Smooth muscle cell (in vitro differentiated cells): ENCODE data around the gene RNF5. TPM values are rescaled to one million over a fixed set of nuclear protein-coding genes. Genes with fewer than 3 reads are reported as not detected.

Experiments used
- DNase-seq: peaks from one replicate; lab custom pipeline; 2025; ENCODE audit not compliant: unreplicated experiment; lab: John Stamatoyannopoulos, UW
- H2AFZ ChIP-seq: fragments of 200-600 bp; sonication (generic); 2 replicates; pipeline ENCODE4 v1.6.0; 2016; ENCODE audit warnings: antibody characterized with exemption, low read depth, mild to moderate bottlenecking
- H3F3A ChIP-seq: fragments of 200-600 bp; sonication (generic); 2 replicates; pipeline ENCODE4 v1.6.0; 2017; ENCODE audit warnings: antibody characterized with exemption, low read depth
- H3K27ac ChIP-seq: fragments of 200-600 bp; sonication (generic); 2 replicates; pipeline ENCODE4 v1.5.1; 2016; ENCODE audit warnings: low read depth, mild to moderate bottlenecking
- H3K27me3 ChIP-seq: fragments of 200-600 bp; sonication (generic); 2 replicates; pipeline ENCODE4 v1.6.1; 2016; ENCODE audit warnings: low read depth, mild to moderate bottlenecking
- H3K36me3 ChIP-seq: fragments of 200-600 bp; sonication (generic); 2 replicates; pipeline ENCODE4 v1.5.1; 2016; ENCODE audit warnings: low read depth
- H3K4me1 ChIP-seq: fragments of 200-600 bp; sonication (generic); 2 replicates; pipeline ENCODE4 v1.5.1; 2016; ENCODE audit warnings: low read depth
- H3K4me2 ChIP-seq: fragments of 200-600 bp; sonication (generic); 2 replicates; pipeline ENCODE4 v1.6.0; 2016; ENCODE audit warnings: mild to moderate bottlenecking
- H3K4me3 ChIP-seq: fragments of 200-600 bp; sonication (generic); 2 replicates; pipeline ENCODE4 v1.5.1; 2016; ENCODE audit warnings: mild to moderate bottlenecking
- H3K79me2 ChIP-seq: fragments of 200-600 bp; sonication (generic); 2 replicates; pipeline ENCODE4 v1.6.0; 2016; ENCODE audit warnings: low read depth, mild to moderate bottlenecking
- H3K9ac ChIP-seq: fragments of 200-600 bp; sonication (generic); 2 replicates; pipeline ENCODE4 v1.6.0; 2016; ENCODE audit warnings: low read depth
- H3K9me3 ChIP-seq: fragments of 200-600 bp; sonication (generic); replicated peaks from 2 replicates; pipeline ENCODE4 v1.5.1; 2016; ENCODE audit warnings: low read depth
- H4K20me1 ChIP-seq: fragments of 200-600 bp; sonication (generic); 2 replicates; pipeline ENCODE4 v1.6.0; 2016; ENCODE audit warnings: low read depth
- WGBS: methylation state at CpG from one replicate; pipeline ENCODE4 v1.1.7; 2016; ENCODE audit warnings: low lambda C conversion rate; 5-methylcytosine and 5-hydroxymethylcytosine counted together
- polyA plus RNA-seq: library from polyadenylated mRNA; unstranded; fragments of >200 nt; fragmentation: Nextera tagmentation; extraction: Ambion mirVana; gene quantifications from 2 replicates; pipeline ENCODE4 v1.2.1, GENCODE V29; 2016
- total RNA-seq: library from RNA; depleted of rRNA; stranded (reverse); fragments of >200 nt; gene quantifications from 2 replicates; pipeline ENCODE4 v1.2.3, GENCODE V29; 2014
- TF ChIP-seq, protein P1 (sequence below): fragments of 200-600 bp; sonication (generic); IDR thresholded peaks from 2 replicates; pipeline ENCODE4 v1.5.1; 2017; ENCODE audit warnings: borderline replicate concordance, mild to moderate bottlenecking, antibody characterized with exemption; ENCODE audit not compliant: insufficient read depth, poor library complexity, severe bottlenecking

RNF5 gene
- total and polyA plus RNA-seq, 2 experiments from 2014 or later = 49.3 to 75.9 TPM

DNA sequence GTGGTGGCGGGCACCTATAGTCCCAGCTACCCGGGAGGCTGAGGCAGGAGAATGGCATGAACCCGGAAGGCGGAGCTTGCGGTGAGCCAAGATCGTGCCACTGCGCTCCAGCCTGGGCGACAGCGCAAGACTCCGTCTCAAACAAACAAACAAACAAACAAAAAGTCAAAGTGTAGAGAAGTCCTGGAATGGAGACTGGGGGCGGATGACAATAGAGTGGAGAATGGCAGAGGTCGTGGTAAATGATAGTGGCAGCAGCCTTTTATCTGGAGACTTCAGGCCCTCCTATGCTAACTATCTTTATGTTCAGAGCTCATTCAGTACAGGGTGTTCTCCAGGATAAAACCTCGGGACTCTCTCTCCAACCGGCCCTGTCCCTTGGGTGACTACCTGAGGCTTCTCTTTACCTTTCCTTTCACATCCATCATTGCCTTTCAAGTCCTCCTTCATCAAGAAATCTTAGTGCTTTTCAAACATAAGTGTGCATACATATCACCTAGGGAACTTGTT, 46.7 kb upstream of the RNF5 start:
- no peak overlapping the region for H3K9ac ChIP-seq
- H3K9me3 ChIP-seq = no peaks in the 10 kb centered on the region
- no peak for DNase-seq
- no peaks in the 10 kb centered on the region for H3K36me3 ChIP-seq
- no peaks in the 10 kb centered on the region for H3K27me3 ChIP-seq
- TF ChIP-seq, protein P1, sequence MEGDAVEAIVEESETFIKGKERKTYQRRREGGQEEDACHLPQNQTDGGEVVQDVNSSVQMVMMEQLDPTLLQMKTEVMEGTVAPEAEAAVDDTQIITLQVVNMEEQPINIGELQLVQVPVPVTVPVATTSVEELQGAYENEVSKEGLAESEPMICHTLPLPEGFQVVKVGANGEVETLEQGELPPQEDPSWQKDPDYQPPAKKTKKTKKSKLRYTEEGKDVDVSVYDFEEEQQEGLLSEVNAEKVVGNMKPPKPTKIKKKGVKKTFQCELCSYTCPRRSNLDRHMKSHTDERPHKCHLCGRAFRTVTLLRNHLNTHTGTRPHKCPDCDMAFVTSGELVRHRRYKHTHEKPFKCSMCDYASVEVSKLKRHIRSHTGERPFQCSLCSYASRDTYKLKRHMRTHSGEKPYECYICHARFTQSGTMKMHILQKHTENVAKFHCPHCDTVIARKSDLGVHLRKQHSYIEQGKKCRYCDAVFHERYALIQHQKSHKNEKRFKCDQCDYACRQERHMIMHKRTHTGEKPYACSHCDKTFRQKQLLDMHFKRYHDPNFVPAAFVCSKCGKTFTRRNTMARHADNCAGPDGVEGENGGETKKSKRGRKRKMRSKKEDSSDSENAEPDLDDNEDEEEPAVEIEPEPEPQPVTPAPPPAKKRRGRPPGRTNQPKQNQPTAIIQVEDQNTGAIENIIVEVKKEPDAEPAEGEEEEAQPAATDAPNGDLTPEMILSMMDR = no peak
- H4K20me1 ChIP-seq = no peaks in the 10 kb centered on the region
- peaks cover 18% of the 10 kb centered on the region for H3K79me2 ChIP-seq
- no peak overlapping the region for H3K27ac ChIP-seq
- H3F3A ChIP-seq = peaks cover 4% of the 10 kb centered on the region
- no peak overlapping the region for H3K4me3 ChIP-seq
- no peak overlapping the region for H2AFZ ChIP-seq
- H3K4me1 ChIP-seq = peaks cover 21% of the 10 kb centered on the region
- WGBS = 94% methylated on average over 14 of the region's 14 CpGs
- H3K4me2 ChIP-seq = no peak overlapping the region

DNA sequence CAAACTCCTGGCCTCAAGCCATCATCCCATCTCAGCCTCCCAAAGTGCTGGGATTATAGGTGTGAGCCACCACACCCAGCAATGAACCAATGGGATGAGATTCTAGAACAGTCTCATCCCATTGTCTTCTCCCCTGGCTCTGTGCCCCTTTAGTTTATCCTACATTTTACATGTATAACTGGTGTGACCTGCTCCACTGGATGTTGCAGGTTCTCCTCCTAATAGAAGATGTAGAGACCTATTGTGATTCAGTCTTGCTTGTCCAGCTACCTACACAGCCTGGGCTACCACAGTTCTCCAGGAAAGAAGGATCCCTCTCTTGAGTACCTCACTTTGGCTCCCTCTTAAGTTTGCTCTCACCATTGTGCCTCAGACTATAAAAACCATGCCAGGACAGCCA, 46.1 kb upstream of the RNF5 start:
- no peaks in the 10 kb centered on the region for H3K9me3 ChIP-seq
- no peaks in the 10 kb centered on the region for H3K27me3 ChIP-seq
- TF ChIP-seq, protein P1 = no peak
- H3F3A ChIP-seq = peaks cover 4% of the 10 kb centered on the region
- H2AFZ ChIP-seq = no peak overlapping the region
- no peak overlapping the region for H3K4me2 ChIP-seq
- H3K36me3 ChIP-seq = no peaks in the 10 kb centered on the region
- no peaks in the 10 kb centered on the region for H4K20me1 ChIP-seq
- DNase-seq = no peak
- H3K4me3 ChIP-seq = no peak overlapping the region
- H3K79me2 ChIP-seq = peaks cover 12% of the 10 kb centered on the region
- no peak overlapping the region for H3K9ac ChIP-seq
- peak overlapping the region; percentile 11 for H3K27ac ChIP-seq
- H3K4me1 ChIP-seq = peaks cover 15% of the 10 kb centered on the region

DNA sequence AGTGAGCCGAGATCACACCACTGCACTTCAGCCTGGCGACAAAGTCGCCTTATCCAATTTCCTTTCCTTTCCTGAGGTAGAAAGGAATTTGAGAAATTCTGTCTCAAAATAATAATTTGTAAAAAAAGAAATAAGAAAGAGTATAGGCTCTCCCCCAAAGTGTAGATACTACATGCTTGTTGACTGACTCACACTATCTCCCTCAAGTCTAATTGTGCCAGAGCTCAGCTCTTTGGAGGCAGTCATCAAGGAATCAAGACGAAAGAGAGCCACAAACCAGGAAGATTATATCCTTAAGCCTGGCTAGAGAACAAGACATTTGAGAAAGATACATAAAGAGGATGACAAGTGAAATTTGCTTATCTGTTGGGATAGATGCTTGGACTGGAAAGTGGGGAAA, 44.4 kb upstream of the RNF5 start:
- Histone ChIP-seq H3K27ac (no peak overlapping the region), H3K27me3 (no peaks in the 10 kb centered on the region), H3K9ac (no peak overlapping the region), H3K4me2 (no peak overlapping the region), H3K4me3 (no peak overlapping the region), H3F3A (peaks cover 4% of the 10 kb centered on the region), H3K36me3 (no peaks in the 10 kb centered on the region), H3K79me2 (peaks cover 8% of the 10 kb centered on the region), H3K4me1 (peaks cover 8% of the 10 kb centered on the region), H3K9me3 (no peaks in the 10 kb centered on the region), H2AFZ (no peak overlapping the region), H4K20me1 (no peaks in the 10 kb centered on the region)
- no peak for DNase-seq
- 59% methylated on average over 4 of the region's 4 CpGs for WGBS
- TF ChIP-seq, protein P1 = no peak

DNA sequence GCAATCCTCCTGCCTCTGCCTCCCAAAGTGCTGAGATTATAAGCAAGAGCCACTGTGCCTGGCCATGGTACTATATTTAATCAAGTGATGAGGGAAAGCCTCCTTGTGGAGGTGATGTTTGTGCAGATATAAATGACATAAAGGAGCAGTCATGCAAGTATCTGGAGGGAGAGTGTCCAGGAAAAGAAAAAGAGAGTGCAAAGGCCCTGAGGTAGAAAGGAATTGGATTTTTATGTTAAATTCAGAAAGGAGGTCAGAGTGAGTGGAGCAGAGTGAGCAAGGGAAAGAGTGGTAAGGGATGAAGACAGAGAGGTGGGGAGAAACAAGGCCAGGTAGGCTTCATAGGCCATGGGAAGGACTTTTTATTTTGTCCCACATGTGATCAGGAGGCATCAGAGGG, 40.8 kb upstream of the RNF5 start:
- Histone ChIP-seq H3K27ac (no peak overlapping the region), H3K9me3 (no peaks in the 10 kb centered on the region), H3K9ac (no peak overlapping the region), H3F3A (no peaks in the 10 kb centered on the region), H2AFZ (no peak overlapping the region), H3K27me3 (no peaks in the 10 kb centered on the region), H3K4me1 (no peaks in the 10 kb centered on the region), H3K79me2 (no peaks in the 10 kb centered on the region), H3K36me3 (no peaks in the 10 kb centered on the region), H3K4me3 (no peak overlapping the region), H4K20me1 (no peaks in the 10 kb centered on the region), H3K4me2 (no peak overlapping the region)
- no peak for DNase-seq
- TF ChIP-seq, protein P1 = no peak
